ENCODE data around the gene FGF5.
A peak's percentile ranks its signal among the peaks of the same experiment; 100 is the strongest.

The FGF5 gene

GRCh38 chr4:80266253-80266901 is at the start of gene FGF5:
FGF5 (plus strand) TSS chr4:80266664; CDS start chr4:80266825, 161 bp downstream.
- Histone ChIP-seq H3K27ac (peak within 1 kb of the TSS; percentile 69), H3K4me2 (peak within 1 kb of the TSS; percentile 68)

GRCh38 chr4:80219301-80220025 is 47.0 kb upstream of the FGF5 start:
- Histone ChIP-seq H3K4me1 (no peaks in the 10 kb centered on the region), H4K20me1 (no peaks in the 10 kb centered on the region), H3K9me3 (no peaks in the 10 kb centered on the region), H3K9ac (no peak overlapping the region), H3K36me3 (no peaks in the 10 kb centered on the region), H3K4me2 (no peak overlapping the region), H3K4me3 (no peak overlapping the region), H3K27me3 (no peaks in the 10 kb centered on the region), H3K27ac (no peak overlapping the region)
- no peak for TF ChIP-seq Cebpa-rat (IDR thresholded peaks at IDR 0.05)

More at GRCh38 chr4:80266253-80266901, at the start of gene FGF5:
- TF ChIP-seq Cebpa-rat (IDR thresholded peaks at IDR 0.05): no peak
- peak within 1 kb of the TSS; percentile 62; the same call in 1 of the 2 replicates for H3K9ac ChIP-seq
- no peaks in the 10 kb centered on the region for H3K36me3 ChIP-seq
- H4K20me1 ChIP-seq: no peaks in the 10 kb centered on the region
- H3K4me3 ChIP-seq: peak within 1 kb of the TSS; percentile 65
- peaks cover 9% of the 10 kb centered on the region; the same call in 1 of the 2 replicates for H3K4me1 ChIP-seq
- H3K27me3 ChIP-seq: no peaks in the 10 kb centered on the region
- H3K9me3 ChIP-seq: peaks cover 35% of the 10 kb centered on the region

- Histone ChIP-seq H3K4me1 (no peaks in the 10 kb centered on the region), H3K36me3 (no peaks in the 10 kb centered on the region), H3K9me3 (no peaks in the 10 kb centered on the region), H4K20me1 (no peaks in the 10 kb centered on the region), H3K27me3 (no peaks in the 10 kb centered on the region), H3K4me3 (no peak overlapping the region), H3K4me2 (no peak overlapping the region), H3K9ac (no peak overlapping the region), H3K27ac (no peak overlapping the region)
- TF ChIP-seq Cebpa-rat (IDR thresholded peaks at IDR 0.05): no peak
Measured at GRCh38 chr4:80220711-80221110, 45.8 kb upstream of the FGF5 start.

GRCh38 chr4:80221161-80221560 is 45.3 kb upstream of the FGF5 start:
- TF ChIP-seq Cebpa-rat (IDR thresholded peaks at IDR 0.05): no peak
- no peak overlapping the region for H3K4me2 ChIP-seq
- H3K27me3 ChIP-seq: no peaks in the 10 kb centered on the region
- H3K9me3 ChIP-seq: no peaks in the 10 kb centered on the region
- H4K20me1 ChIP-seq: no peaks in the 10 kb centered on the region
- H3K27ac ChIP-seq: no peak overlapping the region
- no peak overlapping the region for H3K9ac ChIP-seq
- no peaks in the 10 kb centered on the region for H3K36me3 ChIP-seq
- no peak overlapping the region for H3K4me3 ChIP-seq
- no peaks in the 10 kb centered on the region for H3K4me1 ChIP-seq

GRCh38 chr4:80225595-80225994 is 40.9 kb upstream of the FGF5 start:
- Histone ChIP-seq H3K4me3 (no peak overlapping the region), H3K9ac (no peak overlapping the region), H3K27ac (no peak overlapping the region), H3K4me2 (no peak overlapping the region), H3K27me3 (no peaks in the 10 kb centered on the region), H3K9me3 (no peaks in the 10 kb centered on the region), H3K36me3 (no peaks in the 10 kb centered on the region), H3K4me1 (no peaks in the 10 kb centered on the region), H4K20me1 (no peaks in the 10 kb centered on the region)
- no peak for TF ChIP-seq Cebpa-rat (IDR thresholded peaks at IDR 0.05)

GRCh38 chr4:80226094-80226493 is 40.4 kb upstream of the FGF5 start:
- no peaks in the 10 kb centered on the region for H3K36me3 ChIP-seq
- H3K4me3 ChIP-seq: no peak overlapping the region
- no peaks in the 10 kb centered on the region for H3K27me3 ChIP-seq
- no peak overlapping the region for H3K9ac ChIP-seq
- H3K4me2 ChIP-seq: no peak overlapping the region
- no peaks in the 10 kb centered on the region for H3K4me1 ChIP-seq
- H3K9me3 ChIP-seq: no peaks in the 10 kb centered on the region
- H3K27ac ChIP-seq: no peak overlapping the region
- no peak for TF ChIP-seq Cebpa-rat (IDR thresholded peaks at IDR 0.05)
- H4K20me1 ChIP-seq: no peaks in the 10 kb centered on the region

- Histone ChIP-seq H3K27ac (no peak overlapping the region), H4K20me1 (no peaks in the 10 kb centered on the region), H3K27me3 (no peaks in the 10 kb centered on the region), H3K4me2 (no peak overlapping the region), H3K9ac (no peak overlapping the region), H3K36me3 (no peaks in the 10 kb centered on the region), H3K4me3 (no peak overlapping the region), H3K9me3 (no peaks in the 10 kb centered on the region), H3K4me1 (no peaks in the 10 kb centered on the region)
- no peak for TF ChIP-seq Cebpa-rat (IDR thresholded peaks at IDR 0.05)
Measured at GRCh38 chr4:80228460-80228859, 38.0 kb upstream of the FGF5 start.

- TF ChIP-seq Cebpa-rat (IDR thresholded peaks at IDR 0.05): no peak
- no peaks in the 10 kb centered on the region for H3K36me3 ChIP-seq
- H3K27me3 ChIP-seq: no peaks in the 10 kb centered on the region
- H3K4me3 ChIP-seq: no peak overlapping the region
- no peaks in the 10 kb centered on the region for H3K9me3 ChIP-seq
- no peak overlapping the region for H3K27ac ChIP-seq
- no peak overlapping the region for H3K4me2 ChIP-seq
- H4K20me1 ChIP-seq: no peaks in the 10 kb centered on the region
- no peaks in the 10 kb centered on the region for H3K4me1 ChIP-seq
- no peak overlapping the region for H3K9ac ChIP-seq
Measured at GRCh38 chr4:80229128-80229527, 37.3 kb upstream of the FGF5 start.

GRCh38 chr4:80229590-80229989 is 36.9 kb upstream of the FGF5 start:
- H3K4me2 ChIP-seq: no peak overlapping the region
- no peaks in the 10 kb centered on the region for H3K4me1 ChIP-seq
- no peak for TF ChIP-seq Cebpa-rat (IDR thresholded peaks at IDR 0.05)

GRCh38 chr4:80231180-80231579 is 35.3 kb upstream of the FGF5 start:
- Histone ChIP-seq H3K4me1 (no peaks in the 10 kb centered on the region), H4K20me1 (no peaks in the 10 kb centered on the region), H3K36me3 (no peaks in the 10 kb centered on the region), H3K27me3 (no peaks in the 10 kb centered on the region), H3K4me2 (no peak overlapping the region), H3K9me3 (no peaks in the 10 kb centered on the region), H3K27ac (no peak overlapping the region), H3K4me3 (no peak overlapping the region), H3K9ac (no peak overlapping the region)
- no peak for TF ChIP-seq Cebpa-rat (IDR thresholded peaks at IDR 0.05)

More at GRCh38 chr4:80229590-80229989, 36.9 kb upstream of the FGF5 start:
- Histone ChIP-seq H3K9ac (no peak overlapping the region), H3K27me3 (no peaks in the 10 kb centered on the region), H3K36me3 (no peaks in the 10 kb centered on the region), H3K27ac (no peak overlapping the region), H3K4me3 (no peak overlapping the region), H3K9me3 (no peaks in the 10 kb centered on the region), H4K20me1 (no peaks in the 10 kb centered on the region)

Measured in BLaER1 (cell line).